ENCODE results near the gene PGM1.
"Not testable (repeated sequence)": the region's sequence is repeated elsewhere in the genome, so short reads cannot be mapped to it uniquely, and the experiment has no call there.

Gene PGM1

DNA sequence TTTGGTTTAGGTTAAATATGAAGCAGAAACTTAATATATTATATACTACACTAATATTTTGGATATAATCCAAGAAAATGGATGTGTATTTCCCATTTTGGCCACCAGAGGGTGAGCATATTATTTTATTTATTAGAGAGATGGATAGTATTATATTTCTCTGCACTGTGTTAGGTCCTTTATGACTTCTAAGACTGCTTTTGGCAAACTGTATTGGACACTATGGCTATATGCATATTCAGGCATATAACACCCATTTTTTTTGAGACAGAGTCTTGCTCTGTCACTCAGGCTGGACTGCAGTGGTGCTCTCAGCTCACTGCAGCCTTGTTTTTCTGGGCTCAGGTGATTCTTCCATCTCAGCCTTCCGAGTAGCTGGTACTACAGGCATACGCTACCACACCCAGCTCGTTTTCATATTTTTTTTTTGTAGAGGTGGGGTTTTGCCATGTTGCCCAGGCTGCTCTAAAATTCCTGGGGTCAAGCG lies 17.8 kb upstream of the PGM1 start:
- Histone ChIP-seq H3K9me3 (ENCODE audit: low read length) (no peaks in the 10 kb centered on the region), H3K27ac (ENCODE audit: low read depth, low read length, poor library complexity, severe bottlenecking) (no peak overlapping the region), H3K79me2 (ENCODE audit: insufficient read depth, low read length) (no peaks in the 10 kb centered on the region), H4K20me1 (ENCODE audit: insufficient read depth, low read length) (no peaks in the 10 kb centered on the region), H3K36me3 (ENCODE audit: insufficient read depth, low read length) (no peaks in the 10 kb centered on the region), H2AFZ (ENCODE audit: low read length) (no peak overlapping the region), H3K4me2 (ENCODE audit: low read length) (no peak overlapping the region), H3F3A (ENCODE audit: insufficient read depth, low read length) (0 out of 2 replicates have a peak, but pooled peaks cover 3% of the 10 kb centered on the region), H3K4me1 (ENCODE audit: insufficient read depth, low read length, severe bottlenecking) (no peaks in the 10 kb centered on the region), H3K9me2 (ENCODE audit: low read depth, low read length) (no peaks in the 10 kb centered on the region), H3K9ac (ENCODE audit: low read length) (no peak overlapping the region), H3K27me3 (ENCODE audit: insufficient read depth, low read length) (no peaks in the 10 kb centered on the region), H3K4me3 (ENCODE audit: low read depth, low read length, poor library complexity, severe bottlenecking) (no peak overlapping the region)
- peak; percentile 62 for TF ChIP-seq CTCF (IDR thresholded peaks at IDR 0.05; ENCODE audit: low read length)
- no peak for TF ChIP-seq EZH2 (IDR thresholded peaks at IDR 0.05; ENCODE audit: borderline replicate concordance, low read length)

- H3K27me3 ChIP-seq (ENCODE audit: insufficient read depth, low read length); H3K9me2 ChIP-seq (ENCODE audit: low read depth, low read length); H3F3A ChIP-seq (ENCODE audit: insufficient read depth, low read length); H3K4me1 ChIP-seq (ENCODE audit: insufficient read depth, low read length, severe bottlenecking); H3K79me2 ChIP-seq (ENCODE audit: insufficient read depth, low read length); H2AFZ ChIP-seq (ENCODE audit: low read length); H3K4me2 ChIP-seq (ENCODE audit: low read length); H3K36me3 ChIP-seq (ENCODE audit: insufficient read depth, low read length); H3K27ac ChIP-seq (ENCODE audit: low read depth, low read length, poor library complexity, severe bottlenecking); H3K4me3 ChIP-seq (ENCODE audit: low read depth, low read length, poor library complexity, severe bottlenecking); H3K9ac ChIP-seq (ENCODE audit: low read length); H3K9me3 ChIP-seq (ENCODE audit: low read length); H4K20me1 ChIP-seq (ENCODE audit: insufficient read depth, low read length): not testable (repeated sequence)
These were observed 6.9 kb upstream of the PGM1 start for GRCh38 chr1:63586326-63586725.

GRCh38 chr1:63590166-63590560 lies 3.0 kb upstream of the PGM1 start:
- Histone ChIP-seq H3K9me3 (ENCODE audit: low read length) (no peaks in the 10 kb centered on the region), H3F3A (ENCODE audit: insufficient read depth, low read length) (no peaks in the 10 kb centered on the region), H3K27me3 (ENCODE audit: insufficient read depth, low read length) (no peaks in the 10 kb centered on the region), H3K9ac (ENCODE audit: low read length) (no peak overlapping the region), H3K4me3 (ENCODE audit: low read depth, low read length, poor library complexity, severe bottlenecking) (no peak overlapping the region), H4K20me1 (ENCODE audit: insufficient read depth, low read length) (no peaks in the 10 kb centered on the region), H2AFZ (ENCODE audit: low read length) (no peak overlapping the region), H3K4me2 (ENCODE audit: low read length) (no peak overlapping the region), H3K27ac (ENCODE audit: low read depth, low read length, poor library complexity, severe bottlenecking) (no peak overlapping the region), H3K79me2 (ENCODE audit: insufficient read depth, low read length) (no peaks in the 10 kb centered on the region; the same call in 1 of the 2 replicates), H3K4me1 (ENCODE audit: insufficient read depth, low read length, severe bottlenecking) (peaks cover 13% of the 10 kb centered on the region), H3K36me3 (ENCODE audit: insufficient read depth, low read length) (no peaks in the 10 kb centered on the region), H3K9me2 (ENCODE audit: low read depth, low read length) (no peaks in the 10 kb centered on the region)
- TF ChIP-seq CTCF (IDR thresholded peaks at IDR 0.05; ENCODE audit: low read length): no peak
- TF ChIP-seq EZH2 (IDR thresholded peaks at IDR 0.05; ENCODE audit: borderline replicate concordance, low read length): no peak

DNA sequence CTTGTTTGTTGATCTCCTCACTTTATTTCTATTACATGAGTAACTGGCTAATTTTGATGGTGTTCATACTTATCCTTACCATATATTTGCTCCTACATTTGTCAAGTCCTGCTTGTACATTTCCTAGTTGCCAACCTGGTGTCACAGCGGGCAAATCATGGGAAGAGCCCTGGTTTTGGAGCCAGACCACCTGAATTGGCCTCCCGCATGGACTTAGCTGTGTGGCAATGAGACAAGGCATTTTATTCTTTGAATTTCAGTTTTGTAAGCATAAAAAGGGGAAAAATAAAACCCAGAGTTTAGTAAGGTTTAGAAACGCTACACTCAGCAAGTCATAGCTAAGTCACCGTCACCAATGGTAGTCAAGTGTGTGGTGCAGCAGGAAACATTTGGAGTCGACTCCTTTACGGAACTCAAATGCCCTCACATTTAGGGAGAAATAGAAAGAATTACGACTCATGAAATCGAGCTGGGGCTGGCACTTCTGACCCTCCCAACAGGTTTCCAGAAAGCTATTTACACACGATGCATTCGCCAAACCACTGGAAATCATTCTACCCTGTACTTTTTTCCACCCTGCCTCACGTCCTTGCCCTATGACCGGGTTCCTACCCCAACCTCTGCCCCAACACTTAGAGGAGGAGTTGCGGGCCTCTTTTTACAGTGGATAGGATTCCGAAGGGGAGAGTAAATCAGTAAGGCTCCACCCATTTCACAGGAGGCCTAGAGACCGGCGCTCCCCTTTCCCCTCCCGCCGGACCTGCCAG lies 492 bp upstream of the PGM1 start:
- H3K27me3 ChIP-seq (ENCODE audit: insufficient read depth, low read length): no peaks in the 10 kb centered on the region
- no peaks in the 10 kb centered on the region for H3K9me3 ChIP-seq (ENCODE audit: low read length)
- peak overlapping the region; percentile 22; the same call in 1 of the 2 replicates for H2AFZ ChIP-seq (ENCODE audit: low read length)
- peak overlapping the region; percentile 95 for H3K4me3 ChIP-seq (ENCODE audit: low read depth, low read length, poor library complexity, severe bottlenecking)
- no peaks in the 10 kb centered on the region; the same call in 1 of the 2 replicates for H3K79me2 ChIP-seq (ENCODE audit: insufficient read depth, low read length)
- H3K27ac ChIP-seq (ENCODE audit: low read depth, low read length, poor library complexity, severe bottlenecking): peak overlapping the region; percentile 91
- no peak for TF ChIP-seq CTCF (IDR thresholded peaks at IDR 0.05; ENCODE audit: low read length)
- TF ChIP-seq EZH2 (IDR thresholded peaks at IDR 0.05; ENCODE audit: borderline replicate concordance, low read length): no peak
- no peaks in the 10 kb centered on the region for H3F3A ChIP-seq (ENCODE audit: insufficient read depth, low read length)
- no peaks in the 10 kb centered on the region for H3K36me3 ChIP-seq (ENCODE audit: insufficient read depth, low read length)
- H3K4me2 ChIP-seq (ENCODE audit: low read length): peak overlapping the region; percentile 82
- peaks cover 13% of the 10 kb centered on the region for H3K4me1 ChIP-seq (ENCODE audit: insufficient read depth, low read length, severe bottlenecking)
- no peaks in the 10 kb centered on the region for H3K9me2 ChIP-seq (ENCODE audit: low read depth, low read length)
- no peaks in the 10 kb centered on the region for H4K20me1 ChIP-seq (ENCODE audit: insufficient read depth, low read length)
- H3K9ac ChIP-seq (ENCODE audit: low read length): peak overlapping the region; percentile 97

Data from OCI-LY1 (cell line).